DOHH2 (cell line): Measurements from ENCODE around the gene CEACAM20.

Source experiments
- H3F3A ChIP-seq: fragments of 200-600 bp; sonication (generic), shearing (Covaris generic); 2 replicates; pipeline ENCODE4 v1.6.0; 2016; ENCODE audit warnings: antibody characterized with exemption, mild to moderate bottlenecking; ENCODE audit not compliant: control insufficient read depth, insufficient read depth
- H3K27ac ChIP-seq: fragments of 200-600 bp; sonication (generic); 2 replicates; pipeline ENCODE4 v1.5.1; 2014; ENCODE audit warnings: low read depth, mild to moderate bottlenecking, low read length, moderate library complexity
- H3K27me3 ChIP-seq: fragments of 200-600 bp; sonication (generic); 2 replicates; pipeline ENCODE4 v1.6.1; 2014; ENCODE audit warnings: mild to moderate bottlenecking, low read length, mixed read lengths; ENCODE audit not compliant: control insufficient read depth
- H3K36me3 ChIP-seq: fragments of 200-600 bp; sonication (generic); 2 replicates; pipeline ENCODE4 v1.6.1; 2014; ENCODE audit warnings: mild to moderate bottlenecking, low read length, moderate library complexity, mixed read lengths; ENCODE audit not compliant: control insufficient read depth
- H3K4me1 ChIP-seq: fragments of 200-600 bp; sonication (generic); 2 replicates; pipeline ENCODE4 v1.6.1; 2014; ENCODE audit warnings: mild to moderate bottlenecking, low read length, mixed read lengths; ENCODE audit not compliant: control insufficient read depth
- H3K4me2 ChIP-seq: fragments of 200-600 bp; sonication (generic); 2 replicates; pipeline ENCODE4 v1.6.0; 2014; ENCODE audit warnings: mild to moderate bottlenecking, low read length, moderate library complexity
- H3K4me3 ChIP-seq: fragments of 200-600 bp; sonication (generic); 2 replicates; pipeline ENCODE4 v1.5.1; 2014; ENCODE audit warnings: mild to moderate bottlenecking, low read length, mixed read lengths
- H3K79me2 ChIP-seq: fragments of 200-600 bp; sonication (generic); 2 replicates; pipeline ENCODE4 v1.6.1; 2014; ENCODE audit warnings: mild to moderate bottlenecking, low read length, mixed read lengths; ENCODE audit not compliant: control insufficient read depth
- H3K9me2 ChIP-seq: fragments of 200-600 bp; sonication (generic); replicated peaks from 2 replicates; pipeline ENCODE4 v1.6.1; 2014; ENCODE audit warnings: mild to moderate bottlenecking, low read length, mixed read lengths; ENCODE audit not compliant: control insufficient read depth
- H3K9me3 ChIP-seq: fragments of 200-600 bp; sonication (generic); 2 replicates; pipeline ENCODE4 v1.6.1; 2014; ENCODE audit warnings: antibody characterized with exemption, low read length, mixed read lengths; ENCODE audit not compliant: control insufficient read depth, insufficient read depth
- H4K20me1 ChIP-seq: fragments of 200-600 bp; sonication (generic); 2 replicates; pipeline ENCODE4 v1.6.0; 2014; ENCODE audit warnings: low read depth, mild to moderate bottlenecking, antibody characterized with exemption, low read length, moderate library complexity; ENCODE audit not compliant: control insufficient read depth, insufficient read depth
- EZH2phosphoT487 ChIP-seq: fragments of 200-600 bp; sonication (generic); IDR thresholded peaks from 2 replicates; pipeline ENCODE4 v1.6.1; 2017; ENCODE audit warnings: borderline replicate concordance, mild to moderate bottlenecking, antibody characterized with exemption, low read length, moderate library complexity, mixed read lengths
- TF ChIP-seq, protein P1 (sequence below): fragments of 200-600 bp; sonication (generic); IDR thresholded peaks from one replicate; pipeline ENCODE4 v1.5.1; 2014; ENCODE audit warnings: antibody characterized with exemption, mild to moderate bottlenecking, low read depth, low read length; ENCODE audit not compliant: poor library complexity, severe bottlenecking

CEACAM20 gene

DNA sequence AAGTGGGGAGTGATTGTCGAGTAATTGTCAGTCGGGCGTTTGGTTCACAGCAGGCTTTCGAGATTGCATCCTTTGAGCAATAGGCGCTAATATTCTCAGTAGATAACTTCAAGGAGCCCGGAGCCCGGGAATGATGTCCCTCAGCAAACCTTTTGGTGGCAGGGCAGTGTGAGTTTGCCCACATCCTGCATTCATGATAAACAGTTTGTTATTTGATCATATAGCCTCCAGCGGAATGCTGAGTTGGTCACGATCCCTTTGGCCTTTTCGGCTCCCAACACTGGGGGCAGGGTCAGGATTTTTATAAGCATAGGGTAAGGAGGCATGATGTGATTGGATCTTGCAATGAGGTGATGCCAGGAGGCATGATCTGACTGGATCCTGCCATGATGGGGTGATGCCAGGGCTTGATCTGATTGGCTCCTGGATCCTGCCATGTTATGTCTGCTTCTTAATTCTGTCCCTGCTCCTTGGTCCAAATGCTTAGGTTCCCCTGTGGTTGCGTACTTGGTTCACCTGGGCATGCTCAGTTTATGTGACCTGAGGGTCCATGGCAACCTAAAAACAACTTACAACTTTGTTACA lies 45.7 kb upstream of the CEACAM20 start:
- Histone ChIP-seq H3K27ac (no peak overlapping the region), H3K9me3 (no peaks in the 10 kb centered on the region)

DNA sequence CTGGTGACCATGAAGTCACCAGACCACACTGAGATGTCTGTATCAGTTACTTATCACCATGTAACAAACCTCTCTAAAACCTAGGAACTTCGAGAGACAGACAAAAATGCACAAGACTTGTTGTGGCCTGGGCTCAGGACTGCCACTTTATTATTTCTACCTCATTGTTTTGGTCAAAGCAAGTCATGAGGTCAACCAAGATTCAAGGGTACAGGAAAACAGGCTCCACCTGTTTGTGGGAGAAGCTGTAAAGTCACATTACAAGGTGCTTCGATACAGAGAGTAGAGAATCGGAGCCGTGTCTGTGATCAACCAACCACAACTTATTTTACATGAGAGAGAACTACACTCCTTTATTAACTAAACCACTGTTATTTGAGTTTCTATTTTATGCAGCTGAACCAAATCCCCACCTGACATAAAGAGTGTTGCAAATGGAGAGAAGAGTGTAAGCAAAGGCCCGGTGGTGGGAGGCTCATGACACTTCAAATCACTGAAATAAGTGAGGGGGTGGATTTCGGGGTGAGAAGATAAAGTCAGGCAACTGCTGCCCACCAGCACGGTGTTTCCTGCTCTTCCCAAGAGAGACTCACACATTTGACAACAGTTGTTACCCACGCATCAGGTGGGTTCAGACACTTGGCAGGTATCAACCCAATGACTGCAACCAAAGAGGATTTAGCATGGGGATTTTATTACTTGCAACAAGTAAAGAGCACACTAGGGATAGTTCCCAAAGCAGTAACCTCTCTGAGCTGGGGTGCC lies 44.9 kb upstream of the CEACAM20 start:
- Histone ChIP-seq H3K36me3 (no peaks in the 10 kb centered on the region), H3K4me3 (no peak overlapping the region), H3K79me2 (no peaks in the 10 kb centered on the region), H3K4me1 (no peaks in the 10 kb centered on the region), H3K27me3 (no peaks in the 10 kb centered on the region), H3F3A (no peaks in the 10 kb centered on the region), H3K27ac (no peak overlapping the region), H3K9me2 (no peaks in the 10 kb centered on the region), H3K9me3 (no peaks in the 10 kb centered on the region), H4K20me1 (no peaks in the 10 kb centered on the region), H3K4me2 (no peak overlapping the region)
- TF ChIP-seq EZH2phosphoT487: no peak
- TF ChIP-seq, protein P1, sequence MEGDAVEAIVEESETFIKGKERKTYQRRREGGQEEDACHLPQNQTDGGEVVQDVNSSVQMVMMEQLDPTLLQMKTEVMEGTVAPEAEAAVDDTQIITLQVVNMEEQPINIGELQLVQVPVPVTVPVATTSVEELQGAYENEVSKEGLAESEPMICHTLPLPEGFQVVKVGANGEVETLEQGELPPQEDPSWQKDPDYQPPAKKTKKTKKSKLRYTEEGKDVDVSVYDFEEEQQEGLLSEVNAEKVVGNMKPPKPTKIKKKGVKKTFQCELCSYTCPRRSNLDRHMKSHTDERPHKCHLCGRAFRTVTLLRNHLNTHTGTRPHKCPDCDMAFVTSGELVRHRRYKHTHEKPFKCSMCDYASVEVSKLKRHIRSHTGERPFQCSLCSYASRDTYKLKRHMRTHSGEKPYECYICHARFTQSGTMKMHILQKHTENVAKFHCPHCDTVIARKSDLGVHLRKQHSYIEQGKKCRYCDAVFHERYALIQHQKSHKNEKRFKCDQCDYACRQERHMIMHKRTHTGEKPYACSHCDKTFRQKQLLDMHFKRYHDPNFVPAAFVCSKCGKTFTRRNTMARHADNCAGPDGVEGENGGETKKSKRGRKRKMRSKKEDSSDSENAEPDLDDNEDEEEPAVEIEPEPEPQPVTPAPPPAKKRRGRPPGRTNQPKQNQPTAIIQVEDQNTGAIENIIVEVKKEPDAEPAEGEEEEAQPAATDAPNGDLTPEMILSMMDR: no peak

More for the DNA sequence above, 45.7 kb upstream of the CEACAM20 start:
- no peaks in the 10 kb centered on the region for H3K36me3 ChIP-seq
- no peaks in the 10 kb centered on the region for H3K4me1 ChIP-seq
- H3K4me2 ChIP-seq: no peak overlapping the region
- no peaks in the 10 kb centered on the region for H3K79me2 ChIP-seq
- H3K4me3 ChIP-seq: no peak overlapping the region
- no peaks in the 10 kb centered on the region for H3K9me2 ChIP-seq
- no peaks in the 10 kb centered on the region for H3F3A ChIP-seq
- H4K20me1 ChIP-seq: no peaks in the 10 kb centered on the region
- H3K27me3 ChIP-seq: no peaks in the 10 kb centered on the region
- TF ChIP-seq, protein P1: no peak
- TF ChIP-seq EZH2phosphoT487: no peak

DNA sequence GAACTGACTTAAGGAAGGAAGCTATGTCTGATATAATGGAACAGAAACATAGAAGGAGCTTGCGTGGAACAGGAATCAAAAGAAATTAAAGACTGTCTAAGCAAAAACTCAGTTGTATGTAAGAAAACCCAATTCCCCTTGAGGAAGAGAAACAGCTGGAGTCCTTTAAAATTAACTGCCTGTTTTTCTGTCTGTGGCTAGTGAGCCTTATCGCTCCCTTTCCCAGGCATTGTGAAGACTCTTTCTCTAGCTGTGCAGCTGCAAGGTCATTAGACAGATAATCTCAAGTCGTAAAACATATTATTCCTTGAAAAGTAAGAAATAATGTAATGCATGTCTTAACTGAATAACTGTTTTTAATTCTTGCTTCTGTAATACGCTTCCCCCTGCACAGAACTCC lies 44.2 kb upstream of the CEACAM20 start:
- Histone ChIP-seq H3K9me2 (no peaks in the 10 kb centered on the region), H3K27ac (no peak overlapping the region), H3K36me3 (no peaks in the 10 kb centered on the region)

More for the DNA sequence above, 44.2 kb upstream of the CEACAM20 start:
- Histone ChIP-seq H3K79me2 (no peaks in the 10 kb centered on the region), H3K4me3 (no peak overlapping the region), H3K27me3 (no peaks in the 10 kb centered on the region), H3K4me1 (no peaks in the 10 kb centered on the region), H4K20me1 (no peaks in the 10 kb centered on the region), H3K9me3 (no peaks in the 10 kb centered on the region), H3K4me2 (no peak overlapping the region), H3F3A (no peaks in the 10 kb centered on the region)
- TF ChIP-seq EZH2phosphoT487: no peak
- TF ChIP-seq, protein P1: no peak
